ENCODE data around the gene BCAP29. TPM values are rescaled to one million over a fixed set of nuclear protein-coding genes. Genes with fewer than 3 reads are reported as not detected.
"Not testable (repeated sequence)": the region's sequence is repeated elsewhere in the genome, so short reads cannot be mapped to it uniquely, and the experiment has no call there.

BCAP29 gene
- total RNA-seq, 1 donor from 2014 or later, result 54.9 TPM

DNA sequence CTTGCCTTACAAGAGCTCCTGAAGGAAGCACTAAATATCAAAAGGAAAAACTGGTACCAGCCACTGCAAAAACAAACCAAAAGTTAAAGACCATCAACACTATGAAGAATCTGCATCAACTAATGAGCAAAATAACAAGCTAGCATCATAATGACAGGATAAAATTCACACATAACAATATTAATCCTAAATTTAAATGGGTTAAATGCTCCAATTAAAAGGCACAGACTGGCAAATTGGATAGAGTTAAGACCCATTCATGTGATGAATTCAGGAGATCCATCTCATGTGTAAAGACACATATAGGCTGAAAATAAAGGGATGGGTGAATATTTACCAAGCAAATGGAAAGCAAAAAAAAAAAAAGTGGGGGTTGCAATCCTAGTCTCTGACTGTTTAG lies 45.9 kb upstream of the BCAP29 start:
- H3K27ac ChIP-seq (ENCODE audit: low read depth, low read length), result no peak overlapping the region
- peaks cover 10% of the 10 kb centered on the region for H3K79me2 ChIP-seq (ENCODE audit: insufficient read depth, low read length)

DNA sequence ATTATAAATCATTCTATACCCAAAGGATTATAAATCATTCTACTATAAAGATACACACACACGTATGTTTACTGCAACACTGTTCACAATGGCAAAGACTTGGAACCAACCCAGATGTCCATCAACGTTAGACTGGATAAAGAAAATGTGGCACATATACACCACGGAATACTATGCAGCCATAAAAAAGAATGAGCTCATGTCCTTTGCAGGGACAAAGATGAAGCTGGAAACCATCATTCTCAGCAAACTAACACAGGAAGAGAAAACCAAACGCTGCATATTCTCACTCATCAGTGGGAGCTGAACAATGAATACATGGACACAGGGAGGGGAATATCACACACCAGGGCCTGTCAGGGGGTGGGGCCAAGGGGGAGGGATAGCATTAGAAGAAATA lies 42.8 kb upstream of the BCAP29 start:
- H3K9me3 ChIP-seq (ENCODE audit: insufficient read depth, low read depth, low read length); H3K4me1 ChIP-seq (ENCODE audit: insufficient read depth, low read length); H3K9ac ChIP-seq (ENCODE audit: low read length); H2AFZ ChIP-seq (ENCODE audit: low read depth, low read length); H3K27me3 Mint-ChIP-seq (ENCODE audit: low read depth, unreplicated experiment); FAIRE-seq; H3K27ac ChIP-seq (ENCODE audit: low read depth, low read length); H3K4me1 Mint-ChIP-seq (ENCODE audit: low read depth, unreplicated experiment); H3K27me3 ChIP-seq (ENCODE audit: insufficient read depth, low read length); H3K4me3 Mint-ChIP-seq (ENCODE audit: unreplicated experiment); H3K27ac Mint-ChIP-seq (ENCODE audit: unreplicated experiment); DNase-seq (ENCODE audit: low read depth); H3K79me2 ChIP-seq (ENCODE audit: insufficient read depth, low read length); H3K4me2 ChIP-seq (ENCODE audit: low read length); H3K4me3 ChIP-seq (ENCODE audit: insufficient read depth, low read depth, low read length); H4K20me1 ChIP-seq (ENCODE audit: insufficient read depth, low read length); H3K36me3 ChIP-seq (ENCODE audit: insufficient read depth, low read length): not testable (repeated sequence)
- Mint-ChIP-seq H3K9me3 (ENCODE audit: unreplicated experiment) (peaks cover 15% of the 10 kb centered on the region), H3K36me3 (ENCODE audit: low read depth, unreplicated experiment) (peaks cover 30% of the 10 kb centered on the region)

More for the DNA sequence above, 45.9 kb upstream of the BCAP29 start:
- Mint-ChIP-seq H3K27me3 (ENCODE audit: low read depth, unreplicated experiment) (no peaks in the 10 kb centered on the region), H3K9me3 (ENCODE audit: unreplicated experiment) (peaks cover 15% of the 10 kb centered on the region), H3K27ac (ENCODE audit: unreplicated experiment) (no peak overlapping the region), H3K4me3 (ENCODE audit: unreplicated experiment) (no peak overlapping the region), H3K4me1 (ENCODE audit: low read depth, unreplicated experiment) (no peaks in the 10 kb centered on the region), H3K36me3 (ENCODE audit: low read depth, unreplicated experiment) (peaks cover 27% of the 10 kb centered on the region)
- Histone ChIP-seq H3K27me3 (ENCODE audit: insufficient read depth, low read length) (no peaks in the 10 kb centered on the region), H3K4me1 (ENCODE audit: insufficient read depth, low read length) (no peaks in the 10 kb centered on the region), H2AFZ (ENCODE audit: low read depth, low read length) (no peak overlapping the region), H3K9me3 (ENCODE audit: insufficient read depth, low read depth, low read length) (no peaks in the 10 kb centered on the region), H3K9ac (ENCODE audit: low read length) (no peak overlapping the region), H3K36me3 (ENCODE audit: insufficient read depth, low read length) (no peaks in the 10 kb centered on the region), H3K4me2 (ENCODE audit: low read length) (no peak overlapping the region), H3K4me3 (ENCODE audit: insufficient read depth, low read depth, low read length) (no peak overlapping the region), H4K20me1 (ENCODE audit: insufficient read depth, low read length) (peaks cover 3% of the 10 kb centered on the region)
- DNase-seq (ENCODE audit: low read depth) (no peak), FAIRE-seq (no peak)
- no peak for TF ChIP-seq EZH2 (IDR thresholded peaks at IDR 0.05; ENCODE audit: insufficient read depth, low read length)
- TF ChIP-seq, protein P1, sequence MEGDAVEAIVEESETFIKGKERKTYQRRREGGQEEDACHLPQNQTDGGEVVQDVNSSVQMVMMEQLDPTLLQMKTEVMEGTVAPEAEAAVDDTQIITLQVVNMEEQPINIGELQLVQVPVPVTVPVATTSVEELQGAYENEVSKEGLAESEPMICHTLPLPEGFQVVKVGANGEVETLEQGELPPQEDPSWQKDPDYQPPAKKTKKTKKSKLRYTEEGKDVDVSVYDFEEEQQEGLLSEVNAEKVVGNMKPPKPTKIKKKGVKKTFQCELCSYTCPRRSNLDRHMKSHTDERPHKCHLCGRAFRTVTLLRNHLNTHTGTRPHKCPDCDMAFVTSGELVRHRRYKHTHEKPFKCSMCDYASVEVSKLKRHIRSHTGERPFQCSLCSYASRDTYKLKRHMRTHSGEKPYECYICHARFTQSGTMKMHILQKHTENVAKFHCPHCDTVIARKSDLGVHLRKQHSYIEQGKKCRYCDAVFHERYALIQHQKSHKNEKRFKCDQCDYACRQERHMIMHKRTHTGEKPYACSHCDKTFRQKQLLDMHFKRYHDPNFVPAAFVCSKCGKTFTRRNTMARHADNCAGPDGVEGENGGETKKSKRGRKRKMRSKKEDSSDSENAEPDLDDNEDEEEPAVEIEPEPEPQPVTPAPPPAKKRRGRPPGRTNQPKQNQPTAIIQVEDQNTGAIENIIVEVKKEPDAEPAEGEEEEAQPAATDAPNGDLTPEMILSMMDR (IDR thresholded peaks at IDR 0.05; ENCODE audit: insufficient read depth, low read depth, low read length), result no peak

DNA sequence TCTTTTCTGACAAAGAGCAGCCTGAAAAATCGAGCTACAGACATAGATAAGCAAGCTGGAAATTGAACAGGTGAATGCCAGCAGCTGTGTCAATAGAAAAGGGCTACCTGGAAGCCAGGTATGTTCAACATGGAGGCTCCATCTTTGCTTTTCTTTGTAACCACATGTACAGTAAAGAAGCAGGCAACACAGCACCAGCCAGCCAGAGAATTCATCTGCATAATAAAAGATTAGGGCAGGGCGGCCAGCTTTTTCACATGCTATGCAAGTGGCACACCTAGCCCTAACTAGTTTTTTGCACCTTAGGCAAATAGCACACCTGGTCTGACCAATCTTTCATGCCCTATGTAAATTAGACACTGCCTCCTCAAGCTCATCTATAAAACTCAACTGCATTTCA lies 42.0 kb upstream of the BCAP29 start:
- H3K4me1 Mint-ChIP-seq (ENCODE audit: low read depth, unreplicated experiment), result no peaks in the 10 kb centered on the region
- H3K79me2 ChIP-seq (ENCODE audit: insufficient read depth, low read length), result peaks cover 11% of the 10 kb centered on the region
- no peak for TF ChIP-seq EZH2 (IDR thresholded peaks at IDR 0.05; ENCODE audit: insufficient read depth, low read length)
- TF ChIP-seq, protein P1 (IDR thresholded peaks at IDR 0.05; ENCODE audit: insufficient read depth, low read depth, low read length), result no peak
- H3K27ac Mint-ChIP-seq (ENCODE audit: unreplicated experiment), result no peak overlapping the region
- FAIRE-seq, result no peak
- H3K4me3 ChIP-seq (ENCODE audit: insufficient read depth, low read depth, low read length), result no peak overlapping the region
- no peaks in the 10 kb centered on the region for H3K27me3 ChIP-seq (ENCODE audit: insufficient read depth, low read length)
- H4K20me1 ChIP-seq (ENCODE audit: insufficient read depth, low read length), result peaks cover 3% of the 10 kb centered on the region
- no peaks in the 10 kb centered on the region for H3K9me3 ChIP-seq (ENCODE audit: insufficient read depth, low read depth, low read length)
- H3K36me3 Mint-ChIP-seq (ENCODE audit: low read depth, unreplicated experiment), result peaks cover 31% of the 10 kb centered on the region
- peaks cover 15% of the 10 kb centered on the region for H3K9me3 Mint-ChIP-seq (ENCODE audit: unreplicated experiment)
- H3K27me3 Mint-ChIP-seq (ENCODE audit: low read depth, unreplicated experiment), result no peaks in the 10 kb centered on the region
- no peak overlapping the region for H3K9ac ChIP-seq (ENCODE audit: low read length)
- no peaks in the 10 kb centered on the region for H3K4me1 ChIP-seq (ENCODE audit: insufficient read depth, low read length)
- no peak overlapping the region for H3K4me2 ChIP-seq (ENCODE audit: low read length)
- H3K36me3 ChIP-seq (ENCODE audit: insufficient read depth, low read length), result peaks cover 6% of the 10 kb centered on the region
- no peak for DNase-seq (ENCODE audit: low read depth)
- no peak overlapping the region for H3K4me3 Mint-ChIP-seq (ENCODE audit: unreplicated experiment)
- H3K27ac ChIP-seq (ENCODE audit: low read depth, low read length), result no peak overlapping the region
- no peak overlapping the region for H2AFZ ChIP-seq (ENCODE audit: low read depth, low read length)

All from astrocyte (in vitro differentiated cells and primary cell).